H9 (cell line): ENCODE results near the gene SORBS1. TPM values are rescaled to one million over a fixed set of nuclear protein-coding genes. Genes with fewer than 3 reads are reported as not detected.

Experiments
- DNase-seq: peaks from one replicate; pipeline ENCODE4 v3.0.0-alpha.2; 2017
- H2AFZ ChIP-seq: one replicate; pipeline ENCODE4 v1.6.1; 2013; ENCODE audit warnings: mild to moderate bottlenecking, low read length, control low read depth, moderate library complexity
- H2AK5ac ChIP-seq: 2 replicates; pipeline ENCODE4 v1.6.1; 2013; ENCODE audit warnings: low read length, control low read depth, mixed read lengths; ENCODE audit not compliant: insufficient read length
- H2BK120ac ChIP-seq: one replicate; pipeline ENCODE4 v1.6.1; 2013; ENCODE audit warnings: low read depth, mild to moderate bottlenecking, low read length, control low read depth, inconsistent platforms; ENCODE audit not compliant: poor library complexity, severe bottlenecking
- H2BK12ac ChIP-seq: 2 replicates; pipeline ENCODE4 v1.6.1; 2013; ENCODE audit warnings: low read length, control low read depth, mixed read lengths, low read depth; ENCODE audit not compliant: insufficient read length
- H2BK15ac ChIP-seq: 2 replicates; pipeline ENCODE4 v1.6.1; 2013; ENCODE audit warnings: low read depth, low read length, control low read depth
- H2BK20ac ChIP-seq: one replicate; pipeline ENCODE4 v1.6.1; 2013; ENCODE audit warnings: low read depth, mild to moderate bottlenecking, low read length, control low read depth, inconsistent platforms; ENCODE audit not compliant: poor library complexity, severe bottlenecking
- H2BK5ac ChIP-seq: 2 replicates; pipeline ENCODE4 v1.6.1; 2013; ENCODE audit warnings: low read length, control low read depth, mixed read lengths; ENCODE audit not compliant: insufficient read length
- H3K14ac ChIP-seq: 2 replicates; pipeline ENCODE4 v1.6.1; 2013; ENCODE audit warnings: low read length, control low read depth; ENCODE audit not compliant: insufficient read depth
- H3K18ac ChIP-seq: 2 replicates; pipeline ENCODE4 v1.6.1; 2013; ENCODE audit warnings: low read depth, mild to moderate bottlenecking, mixed read lengths, low read length, control low read depth; ENCODE audit not compliant: insufficient read length
- H3K23ac ChIP-seq: 2 replicates; pipeline ENCODE4 v1.6.1; 2013; ENCODE audit warnings: low read length, control low read depth, mixed read lengths, low read depth; ENCODE audit not compliant: insufficient read length
- H3K23me2 ChIP-seq: 2 replicates; pipeline ENCODE4 v1.6.1; 2013; ENCODE audit warnings: low read depth, mild to moderate bottlenecking, mixed read lengths, low read length, control low read depth; ENCODE audit not compliant: insufficient read length, poor library complexity, severe bottlenecking
- H3K27ac ChIP-seq: 2 replicates; pipeline ENCODE4 v1.5.1; 2013; ENCODE audit warnings: low read length, control low read depth, mixed read lengths, low read depth; ENCODE audit not compliant: insufficient read length
- H3K27me3 ChIP-seq: 2 replicates; pipeline ENCODE4 v1.6.1; 2013; ENCODE audit warnings: low read length, control low read depth, inconsistent platforms; ENCODE audit not compliant: insufficient read depth
- H3K4ac ChIP-seq: 2 replicates; pipeline ENCODE4 v1.6.1; 2013; ENCODE audit warnings: low read depth, mild to moderate bottlenecking, control low read depth, inconsistent platforms, low read length, moderate library complexity
- H3K4me1 ChIP-seq: 2 replicates; pipeline ENCODE4 v1.6.1; 2013; ENCODE audit warnings: low read length, control low read depth, inconsistent platforms; ENCODE audit not compliant: insufficient read depth
- H3K4me2 ChIP-seq: 2 replicates; pipeline ENCODE4 v1.6.1; 2013; ENCODE audit warnings: low read length, control low read depth, mixed read lengths; ENCODE audit not compliant: insufficient read length, insufficient read depth
- H3K56ac ChIP-seq: 2 replicates; pipeline ENCODE4 v1.6.1; 2013; ENCODE audit warnings: low read depth, mild to moderate bottlenecking, mixed read lengths, low read length, control low read depth; ENCODE audit not compliant: insufficient read length
- H3K79me1 ChIP-seq: 2 replicates; pipeline ENCODE4 v1.6.1; 2013; ENCODE audit warnings: low read depth, mild to moderate bottlenecking, moderate library complexity, low read length, control low read depth, inconsistent platforms; ENCODE audit not compliant: insufficient read depth, poor library complexity, severe bottlenecking
- H3K79me2 ChIP-seq: 2 replicates; pipeline ENCODE4 v1.6.1; 2013; ENCODE audit warnings: low read length, control low read depth, inconsistent platforms; ENCODE audit not compliant: insufficient read depth
- H3K9ac ChIP-seq: 2 replicates; pipeline ENCODE4 v1.6.1; 2013; ENCODE audit warnings: low read length, control low read depth, mixed read lengths; ENCODE audit not compliant: insufficient read length; ENCODE audit errors: extremely low read depth
- H3K9me3 ChIP-seq: one replicate; pipeline ENCODE4 v1.6.1; 2013; ENCODE audit warnings: low read depth, low read length, inconsistent platforms; ENCODE audit not compliant: control insufficient read depth
- H3T11ph ChIP-seq: one replicate; pipeline ENCODE4 v1.6.1; 2013; ENCODE audit warnings: mild to moderate bottlenecking, low read length, control low read depth, inconsistent platforms
- H4K20me1 ChIP-seq: one replicate; pipeline ENCODE4 v1.6.1; 2013; ENCODE audit not compliant: control insufficient read depth, insufficient read length, insufficient read depth
- H4K5ac ChIP-seq: 2 replicates; pipeline ENCODE4 v1.6.1; 2013; ENCODE audit warnings: low read depth, mild to moderate bottlenecking, mixed read lengths, low read length, control low read depth; ENCODE audit not compliant: insufficient read length
- H4K8ac ChIP-seq: replicated peaks from 2 replicates; pipeline ENCODE4 v1.6.1; 2013; ENCODE audit warnings: low read length, control low read depth, mixed read lengths, low read depth; ENCODE audit not compliant: insufficient read length
- H4K91ac ChIP-seq: 2 replicates; pipeline ENCODE4 v1.6.1; 2013; ENCODE audit warnings: low read depth, mild to moderate bottlenecking, moderate library complexity, mixed read lengths, low read length, control low read depth; ENCODE audit not compliant: insufficient read length
- H3K27ac Mint-ChIP-seq, 3 experiments: 2 replicates in 2 of 3; 3 replicates in 1 of 3; pipeline ENCODE4 v1.8.0; 2020 to 2021; ENCODE audit warnings: mixed read lengths in 3 of 3, mild to moderate bottlenecking in 1 of 3, moderate library complexity in 1 of 3
- H3K27me3 Mint-ChIP-seq: 2 replicates; pipeline ENCODE4 v1.8.0; 2021; ENCODE audit warnings: low read depth, mild to moderate bottlenecking, moderate library complexity, mixed read lengths
- H3K36me3 Mint-ChIP-seq, 3 experiments: 2 replicates in 2 of 3; 3 replicates in 1 of 3; pipeline ENCODE4 v1.8.0; 2020 to 2021; ENCODE audit warnings: low read depth in 3 of 3, mixed read lengths in 3 of 3; ENCODE audit not compliant: insufficient read depth in 1 of 3
- H3K4me1 Mint-ChIP-seq, 2 experiments: 2 replicates each; pipeline ENCODE4 v1.8.0; 2020; ENCODE audit warnings: mixed read lengths in 2 of 2
- H3K4me3 Mint-ChIP-seq, 2 experiments: 2 replicates in 1 of 2; 3 replicates in 1 of 2; pipeline ENCODE4 v1.8.0; 2020 to 2021; ENCODE audit warnings: mild to moderate bottlenecking in 2 of 2, mixed read lengths in 2 of 2, moderate library complexity in 1 of 2
- H3K9me3 Mint-ChIP-seq, 2 experiments: 2 replicates in 1 of 2; 3 replicates in 1 of 2; pipeline ENCODE4 v1.8.0; 2020; ENCODE audit warnings: mild to moderate bottlenecking in 2 of 2, mixed read lengths in 2 of 2, moderate library complexity in 1 of 2
- CTCF ChIP-seq: fragments of 200-600 bp; sonication (generic); conservative IDR thresholded peaks from 3 replicates; pipeline ENCODE4 v1.8.0; 2021; ENCODE audit warnings: antibody characterized with exemption, mild to moderate bottlenecking
- WGBS: extraction: QIAGEN DNeasy Blood & Tissue Kit; methylation state at CpG from one replicate; pipeline ENCODE4 v1.1.7; 2013; ENCODE audit warnings: missing lambda C conversion rate, low lambda C conversion rate, mixed read lengths; ENCODE audit not compliant: insufficient read length; ENCODE audit errors: extremely low coverage; 5-methylcytosine and 5-hydroxymethylcytosine counted together
- total RNA-seq: library from RNA; stranded (reverse); gene quantifications from 2 replicates; pipeline ENCODE4 v1.2.1, GENCODE V29; 2021

The SORBS1 gene
- total RNA-seq, 1 experiment from 2014 or later: 24.3 TPM

GRCh38 chr10:95289921-95290421 is 271.2 kb downstream of the SORBS1 start:
- Mint-ChIP-seq H3K27me3 (peaks cover 37% of the 10 kb centered on the region), H3K4me3 (peak overlapping the region; percentile 88 to 93), H3K36me3 (peaks cover 0 to 9% (median 3%) of the 10 kb centered on the region in 3 experiments; a peak in 4 of 7 replicates), H3K4me1 (peaks cover 45 to 47% of the 10 kb centered on the region in 2 experiments), H3K27ac (peak overlapping the region in 1 of 3 experiments; percentile 68; a peak in 4 of 7 replicates), H3K9me3 (no peaks in the 10 kb centered on the region)
- Histone ChIP-seq H3K56ac (no peak overlapping the region), H3K27ac (no peak overlapping the region), H2BK120ac (no peak overlapping the region), H4K8ac (no peak overlapping the region), H2BK15ac (no peak overlapping the region), H4K5ac (no peak overlapping the region), H3T11ph (no peak overlapping the region), H4K91ac (no peak overlapping the region), H4K20me1 (no peaks in the 10 kb centered on the region), H3K79me1 (no peaks in the 10 kb centered on the region), H3K9me3 (no peaks in the 10 kb centered on the region), H2BK20ac (no peak overlapping the region), H3K4ac (no peak overlapping the region), H2AFZ (no peak overlapping the region), H2BK12ac (no peak overlapping the region), H3K4me1 (0 out of 2 replicates have a peak, but pooled peaks cover 5% of the 10 kb centered on the region), H2BK5ac (no peak overlapping the region), H3K9ac (peak overlapping the region; percentile 70), H3K27me3 (no peaks in the 10 kb centered on the region), H3K23me2 (peaks cover 12% of the 10 kb centered on the region), H3K4me2 (peak overlapping the region; percentile 94), H3K14ac (peak overlapping the region; percentile 83), H3K23ac (no peak overlapping the region), H3K79me2 (peaks cover 18% of the 10 kb centered on the region; the same call in 1 of the 2 replicates), H2AK5ac (no peak overlapping the region), H3K18ac (peak overlapping the region; percentile 27)
- WGBS: no CpG with 5 or more reads among the region's 14 CpGs
- DNase-seq: no peak
- no peak for TF ChIP-seq CTCF
